Right lobe of liver (tissue), 4 donors: Measurements from ENCODE around the gene AGRP.

ENCODE experiments used
- CTCF ChIP-seq, 4 donors: fragments of 200-600 bp in 3 of 4; fragments of 450-650 bp in 1 of 4; IDR thresholded peaks; one replicate each; pipeline versions ENCODE4 v1.5.1 to v1.8.0; 2016 to 2022; ENCODE audit warnings: antibody characterized with exemption in 4 of 4, mild to moderate bottlenecking in 2 of 4
- POLR2A ChIP-seq: fragments of 450-650 bp; IDR thresholded peaks from one replicate; pipeline ENCODE4 v1.6.1; 2017; ENCODE audit warnings: antibody characterized with exemption, mild to moderate bottlenecking
- donor health status: DM: no; HTN: no; CAD: no.
- donor health status: DM: no; HTN: no; CAD: no.
- donor health status: DM: no; HTN: yes; CAD: no.

- TF ChIP-seq CTCF (IDR thresholded peaks at IDR 0.05) (peak; percentile 66 to 96 (median 74)), POLR2A (peak; percentile 30)
Observed at GRCh38 chr16:67521095-67521804, 37.9 kb upstream of the AGRP start.
